Left lobe of liver (tissue), 2 donors: ENCODE data around the gene PHF8. TPM values are rescaled to one million over a fixed set of nuclear protein-coding genes. Genes with fewer than 3 reads are reported as not detected.

Source experiments
- ATAC-seq: fragments of 200-7000 bp; cut with Tn5 transposase; one replicate; pipeline ENCODE4 v1.9.1; 2020; ENCODE audit warnings: mild to moderate bottlenecking, moderate library complexity
- DNase-seq: peaks from one replicate; pipeline ENCODE4 v3.0.0-alpha.2; 2020; ENCODE audit warnings: low spot score
- total RNA-seq: library from RNA; stranded (reverse); gene quantifications from one replicate; pipeline ENCODE4 v1.2.1, GENCODE V29; 2021
- donor health status: DM: no; HTN: no; CAD: no; lungs with moderate emphysema.
- donor health status: DM: no; HTN: yes; CAD: no.

PHF8 gene
- total RNA-seq, 1 donor from 2014 or later, result 24.6 TPM

GRCh38 chrX:54029529-54030143, 14.6 kb downstream of the PHF8 start:
- ATAC-seq (peak; percentile 90), DNase-seq (peak; percentile 87)

- DNase-seq (no peak), ATAC-seq (peak; percentile 94)
Measured at GRCh38 chrX:54024350-54024749, 19.9 kb downstream of the PHF8 start.

GRCh38 chrX:54012830-54013500, 31.3 kb downstream of the PHF8 start:
- no peak for ATAC-seq

GRCh38 chrX:54007682-54008081, 36.6 kb downstream of the PHF8 start:
- ATAC-seq (no peak), DNase-seq (no peak)

More at GRCh38 chrX:54012830-54013500, 31.3 kb downstream of the PHF8 start:
- DNase-seq, result no peak

GRCh38 chrX:53997724-53998123, 46.5 kb downstream of the PHF8 start:
- ATAC-seq (no peak), DNase-seq (no peak)

GRCh38 chrX:53992589-53992988, 51.7 kb downstream of the PHF8 start:
- DNase-seq (no peak), ATAC-seq (no peak)

GRCh38 chrX:53990171-53990570, 54.1 kb downstream of the PHF8 start:
- ATAC-seq (no peak), DNase-seq (no peak)

- ATAC-seq, result no peak
- no peak for DNase-seq
Measured at GRCh38 chrX:53984895-53985294, 59.4 kb downstream of the PHF8 start.

- no peak for ATAC-seq
- DNase-seq, result no peak
Measured at GRCh38 chrX:53974529-53974928, 69.7 kb downstream of the PHF8 start.

- DNase-seq (no peak), ATAC-seq (no peak)
Measured at GRCh38 chrX:53969540-53969939, 74.7 kb downstream of the PHF8 start.

- DNase-seq, result no peak
- no peak for ATAC-seq
Measured at GRCh38 chrX:53950130-53950733, 94.0 kb downstream of the PHF8 start.

- DNase-seq (no peak), ATAC-seq (no peak)
Measured at GRCh38 chrX:53940180-53940579, 104.1 kb downstream of the PHF8 start.

- peak; percentile 59 for ATAC-seq
- no peak for DNase-seq
Measured at GRCh38 chrX:53939127-53939526, 105.1 kb downstream of the PHF8 start.

GRCh38 chrX:53930515-53931380, 113.5 kb downstream of the PHF8 start:
- no peak for DNase-seq
- no peak for ATAC-seq

- DNase-seq (no peak), ATAC-seq (peak; percentile 52)
Measured at GRCh38 chrX:53926030-53926429, 118.2 kb downstream of the PHF8 start.

GRCh38 chrX:53918702-53919101, 125.6 kb downstream of the PHF8 start:
- DNase-seq (no peak), ATAC-seq (no peak)

- DNase-seq (no peak), ATAC-seq (no peak)
Measured at GRCh38 chrX:53900623-53901022, 143.7 kb downstream of the PHF8 start.

- ATAC-seq, result no peak
Measured at GRCh38 chrX:53895270-53895669, 149.0 kb downstream of the PHF8 start.

More at GRCh38 chrX:53895270-53895669, 149.0 kb downstream of the PHF8 start:
- no peak for DNase-seq
